ENCODE results near the gene CCP110.

CCP110 gene, protein sequence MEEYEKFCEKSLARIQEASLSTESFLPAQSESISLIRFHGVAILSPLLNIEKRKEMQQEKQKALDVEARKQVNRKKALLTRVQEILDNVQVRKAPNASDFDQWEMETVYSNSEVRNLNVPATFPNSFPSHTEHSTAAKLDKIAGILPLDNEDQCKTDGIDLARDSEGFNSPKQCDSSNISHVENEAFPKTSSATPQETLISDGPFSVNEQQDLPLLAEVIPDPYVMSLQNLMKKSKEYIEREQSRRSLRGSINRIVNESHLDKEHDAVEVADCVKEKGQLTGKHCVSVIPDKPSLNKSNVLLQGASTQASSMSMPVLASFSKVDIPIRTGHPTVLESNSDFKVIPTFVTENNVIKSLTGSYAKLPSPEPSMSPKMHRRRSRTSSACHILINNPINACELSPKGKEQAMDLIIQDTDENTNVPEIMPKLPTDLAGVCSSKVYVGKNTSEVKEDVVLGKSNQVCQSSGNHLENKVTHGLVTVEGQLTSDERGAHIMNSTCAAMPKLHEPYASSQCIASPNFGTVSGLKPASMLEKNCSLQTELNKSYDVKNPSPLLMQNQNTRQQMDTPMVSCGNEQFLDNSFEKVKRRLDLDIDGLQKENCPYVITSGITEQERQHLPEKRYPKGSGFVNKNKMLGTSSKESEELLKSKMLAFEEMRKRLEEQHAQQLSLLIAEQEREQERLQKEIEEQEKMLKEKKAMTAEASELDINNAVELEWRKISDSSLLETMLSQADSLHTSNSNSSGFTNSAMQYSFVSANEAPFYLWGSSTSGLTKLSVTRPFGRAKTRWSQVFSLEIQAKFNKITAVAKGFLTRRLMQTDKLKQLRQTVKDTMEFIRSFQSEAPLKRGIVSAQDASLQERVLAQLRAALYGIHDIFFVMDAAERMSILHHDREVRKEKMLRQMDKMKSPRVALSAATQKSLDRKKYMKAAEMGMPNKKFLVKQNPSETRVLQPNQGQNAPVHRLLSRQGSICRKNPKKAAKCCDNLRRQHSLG

DNA sequence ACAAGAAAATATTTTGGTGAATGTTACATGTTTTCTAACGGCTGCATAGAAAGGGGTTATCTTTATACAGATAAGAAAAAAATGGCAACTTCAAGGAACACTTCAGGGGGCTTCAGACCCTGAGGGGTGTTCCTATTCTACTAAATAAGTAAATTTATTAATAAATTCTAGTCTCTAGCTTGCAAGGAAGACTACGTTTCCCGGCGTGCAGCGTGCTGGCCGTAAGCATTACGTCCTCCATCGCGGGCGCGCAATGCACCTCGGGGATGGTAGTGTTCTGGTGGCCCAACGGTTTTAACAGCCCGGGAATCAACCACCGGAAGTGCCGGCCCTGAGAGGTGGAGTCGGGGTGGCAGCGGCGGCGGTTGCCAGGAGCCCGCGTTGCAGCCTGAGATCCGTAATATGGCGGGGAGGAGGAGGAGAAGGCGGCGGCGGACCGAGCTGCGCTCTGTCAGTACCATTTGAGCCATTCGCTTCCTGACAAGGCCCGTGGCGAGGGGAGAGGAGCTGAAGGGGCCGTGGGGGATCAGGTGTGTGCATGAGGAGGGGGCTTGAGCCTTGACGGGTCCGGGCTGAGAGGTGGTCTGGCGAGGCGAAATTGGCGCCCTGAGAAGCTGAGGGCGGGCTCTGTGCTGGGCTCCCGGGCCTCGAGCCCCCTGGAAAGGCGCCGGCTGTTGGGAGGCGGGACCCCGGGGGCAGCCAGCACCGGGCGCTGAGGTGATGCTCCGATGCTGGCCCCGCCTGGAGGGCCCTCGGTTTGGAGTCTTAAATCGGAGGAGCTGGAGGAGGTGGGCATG is at the start of gene CCP110:
TSS of gene CCP110 (plus strand) at position 384 of the 797 bp plus-strand sequence. CDS start 3,940 bp downstream, outside the sequence.
- peak; percentile 98 for DNase-seq (ENCODE audit: low spot score)

DNA sequence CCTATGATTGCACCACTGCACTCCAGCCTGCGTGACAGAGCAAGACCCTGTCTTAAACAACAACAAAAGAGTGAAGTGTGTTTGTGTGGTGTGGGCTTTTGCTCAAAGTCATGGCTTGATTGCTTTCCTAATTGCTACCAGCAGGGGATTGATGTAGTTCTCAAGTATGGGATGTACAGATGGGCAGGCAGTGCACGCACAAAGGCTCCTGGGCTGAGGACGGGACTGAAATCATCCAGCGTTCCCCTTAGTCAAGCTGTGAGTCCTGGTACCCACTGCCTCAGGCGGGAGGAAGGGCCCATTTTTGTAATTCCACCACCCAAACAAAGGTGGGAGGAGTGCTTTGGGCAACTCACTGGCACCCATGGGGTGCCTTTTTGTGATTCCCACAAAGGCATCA is 49.1 kb upstream of the CCP110 start:
- no peak for DNase-seq (ENCODE audit: low spot score)

DNA sequence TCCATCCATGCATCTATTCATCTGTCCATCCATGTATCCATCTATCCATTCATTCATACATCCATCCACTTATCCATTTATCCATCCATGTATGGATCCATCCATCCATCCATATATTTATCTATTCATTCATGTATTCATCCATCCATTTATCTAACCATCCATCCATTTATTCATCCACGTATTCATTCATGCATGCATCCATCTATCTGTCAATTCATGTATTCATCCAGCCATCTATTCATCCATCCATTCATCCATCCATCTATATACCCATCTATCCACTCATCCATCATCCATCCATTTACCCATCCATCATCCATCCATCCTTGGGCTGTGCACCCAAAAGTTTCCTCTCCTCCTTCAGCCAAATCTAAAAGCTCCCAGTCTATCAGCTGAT is 45.2 kb upstream of the CCP110 start:
- no peak for DNase-seq (ENCODE audit: low spot score)

DNA sequence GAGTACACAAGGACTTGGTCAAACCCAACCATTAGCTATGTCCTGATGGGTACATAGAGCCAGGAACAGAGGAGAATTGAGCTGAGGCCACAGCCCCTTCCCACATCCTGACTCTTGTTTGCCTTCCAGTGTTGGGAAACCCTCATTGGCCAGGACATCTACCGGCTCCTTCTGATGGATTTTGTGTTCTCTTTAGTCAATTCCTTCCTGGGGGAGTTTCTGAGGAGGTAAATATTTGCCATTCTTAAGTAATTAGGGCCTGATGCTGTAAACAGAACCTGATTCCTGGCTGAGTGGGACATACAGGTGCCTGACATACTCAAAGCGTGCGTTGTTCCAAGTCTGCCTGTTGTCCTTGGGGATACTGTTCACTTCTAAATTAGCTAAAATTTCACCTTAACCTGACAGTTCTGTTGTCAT is 44.4 kb upstream of the CCP110 start:
- no peak for DNase-seq (ENCODE audit: low spot score)

DNA sequence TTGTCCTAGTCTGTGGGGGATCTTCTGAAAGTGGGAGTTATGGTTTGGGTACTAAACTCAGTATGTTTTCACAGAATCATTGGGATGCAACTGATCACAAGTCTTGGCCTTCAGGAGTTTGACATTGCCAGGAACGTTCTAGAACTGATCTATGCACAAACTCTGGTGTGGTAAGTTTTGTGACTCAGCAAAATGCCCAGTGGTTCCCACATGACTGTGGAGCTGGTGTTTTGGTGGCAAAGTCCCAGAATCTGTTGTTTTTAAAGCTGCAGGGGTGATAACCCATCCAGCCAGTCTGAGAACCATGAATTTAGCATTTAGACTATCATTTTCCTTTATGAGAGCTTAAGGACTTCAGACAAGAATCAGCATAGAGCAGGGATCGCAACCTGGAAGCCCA is 42.4 kb upstream of the CCP110 start:
- DNase-seq (ENCODE audit: low spot score) = no peak

DNA sequence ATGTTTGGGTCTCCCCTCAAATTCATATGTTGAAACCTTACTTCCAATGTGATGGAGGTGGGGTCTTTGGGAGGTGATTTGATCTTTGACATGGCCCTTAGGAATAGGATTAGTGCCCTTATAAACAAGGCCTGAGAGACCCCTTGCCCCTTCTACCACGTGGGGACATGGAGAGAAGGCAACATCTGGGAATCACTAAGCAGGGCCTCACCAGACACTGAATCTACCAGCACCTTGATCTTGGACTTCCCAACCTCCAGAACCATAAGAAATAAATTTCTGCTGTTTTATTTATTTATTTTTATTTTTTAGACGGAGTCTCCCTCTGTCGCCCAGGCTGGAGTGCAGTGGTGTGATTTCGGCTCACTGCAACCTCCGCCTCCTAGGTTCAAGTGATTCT is 42.0 kb upstream of the CCP110 start:
- DNase-seq (ENCODE audit: low spot score) = no peak

DNA sequence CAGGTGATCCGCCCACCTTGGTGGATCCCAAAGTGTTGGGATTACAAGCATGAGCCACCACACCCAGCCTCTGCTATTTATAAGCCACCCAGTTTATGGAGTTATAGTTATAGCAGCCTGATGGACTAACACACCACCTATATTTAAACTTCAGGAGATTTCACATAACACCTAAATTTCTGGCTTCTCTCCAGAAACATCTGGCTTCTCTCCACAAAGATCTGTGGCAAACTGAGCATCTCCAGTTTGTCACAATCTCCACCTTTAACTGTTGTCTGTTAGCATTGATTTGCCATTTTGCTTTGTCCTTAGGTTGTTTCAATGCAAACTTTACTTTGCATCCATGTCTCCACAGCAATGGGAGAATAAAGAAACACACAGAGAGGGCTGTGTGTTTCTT is 41.5 kb upstream of the CCP110 start:
- DNase-seq (ENCODE audit: low spot score) = no peak

DNA sequence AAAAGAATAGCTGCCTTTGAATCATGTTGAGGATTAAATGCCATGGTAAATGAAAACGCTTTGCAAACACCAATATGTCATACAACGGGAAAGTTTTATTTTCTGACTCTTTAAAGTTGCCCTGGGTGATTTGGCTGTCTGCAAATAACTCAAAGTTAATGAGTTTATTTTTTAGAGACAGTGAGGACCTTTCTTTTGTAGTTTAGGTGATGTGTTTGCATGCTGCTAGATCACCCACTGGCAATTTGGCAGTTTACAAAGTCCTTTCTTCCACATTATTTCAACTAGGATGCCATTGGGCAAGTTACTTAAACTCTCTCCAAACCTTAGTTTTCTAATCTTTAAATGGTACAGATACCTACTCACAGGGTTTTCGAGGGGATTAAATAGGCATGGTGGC is 39.6 kb upstream of the CCP110 start:
- no peak for DNase-seq (ENCODE audit: low spot score)

DNA sequence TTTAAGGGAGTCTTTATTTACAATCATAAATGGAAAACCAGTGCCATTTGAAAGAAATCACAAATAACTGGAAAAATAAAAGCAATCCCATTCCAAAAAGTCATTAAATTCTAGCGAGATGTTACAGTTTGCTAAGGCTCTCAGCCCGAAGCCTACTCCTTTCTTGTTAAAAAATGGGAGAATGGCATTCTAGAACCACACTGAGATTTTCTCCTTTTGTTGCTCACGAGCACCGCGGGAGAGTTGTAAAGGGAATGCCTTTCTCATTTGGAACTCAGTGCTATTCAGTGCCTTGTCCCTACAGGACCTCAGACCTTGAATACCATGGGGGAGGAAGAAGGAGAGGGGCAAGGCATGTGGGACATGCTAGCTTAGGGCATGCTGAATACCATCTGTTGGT is 38.1 kb upstream of the CCP110 start:
- no peak for DNase-seq (ENCODE audit: low spot score)

DNA sequence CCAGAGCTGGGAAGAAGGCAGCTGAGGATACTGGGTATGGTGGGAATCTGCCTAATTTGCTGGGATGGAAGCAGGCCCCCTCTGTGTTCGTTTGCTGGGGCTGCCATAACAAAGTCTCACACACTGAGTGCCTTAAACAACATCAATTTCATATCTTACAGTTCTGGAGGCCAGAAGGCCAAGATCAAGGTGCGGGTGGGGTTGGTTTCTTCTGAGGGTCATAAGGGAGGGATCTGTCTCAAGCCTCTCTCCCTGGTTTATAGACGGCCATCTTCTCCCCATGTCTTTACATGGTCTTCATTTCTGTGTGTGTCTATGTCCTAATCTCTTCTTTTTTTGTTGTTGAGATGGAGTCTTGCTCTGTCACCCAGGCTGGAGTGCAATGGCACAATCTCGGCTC is 37.7 kb upstream of the CCP110 start:
- no peak for DNase-seq (ENCODE audit: low spot score)

DNA sequence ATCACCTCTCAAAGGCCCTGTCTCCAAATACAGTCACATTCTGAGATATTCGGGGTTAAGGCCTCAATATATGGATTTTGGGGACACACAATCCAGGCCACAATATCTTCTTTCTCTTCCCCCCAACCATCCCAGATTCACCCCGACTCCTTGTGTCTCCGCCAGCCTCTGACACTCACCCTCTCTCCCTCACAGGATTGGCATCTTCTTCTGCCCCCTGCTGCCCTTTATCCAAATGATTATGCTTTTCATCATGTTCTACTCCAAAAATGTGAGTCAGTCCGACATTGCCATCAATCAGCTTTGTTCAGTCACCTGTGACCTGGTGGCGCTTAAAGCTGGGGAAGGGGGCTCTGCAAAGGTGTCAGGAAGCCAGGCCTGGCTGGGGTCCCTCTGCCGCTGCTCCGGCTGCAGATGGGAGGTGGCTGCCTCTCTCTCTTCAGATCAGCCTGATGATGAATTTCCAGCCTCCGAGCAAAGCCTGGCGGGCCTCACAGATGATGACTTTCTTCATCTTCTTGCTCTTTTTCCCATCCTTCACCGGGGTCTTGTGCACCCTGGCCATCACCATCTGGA is 36.9 kb upstream of the CCP110 start:
- no peak for DNase-seq (ENCODE audit: low spot score)

DNA sequence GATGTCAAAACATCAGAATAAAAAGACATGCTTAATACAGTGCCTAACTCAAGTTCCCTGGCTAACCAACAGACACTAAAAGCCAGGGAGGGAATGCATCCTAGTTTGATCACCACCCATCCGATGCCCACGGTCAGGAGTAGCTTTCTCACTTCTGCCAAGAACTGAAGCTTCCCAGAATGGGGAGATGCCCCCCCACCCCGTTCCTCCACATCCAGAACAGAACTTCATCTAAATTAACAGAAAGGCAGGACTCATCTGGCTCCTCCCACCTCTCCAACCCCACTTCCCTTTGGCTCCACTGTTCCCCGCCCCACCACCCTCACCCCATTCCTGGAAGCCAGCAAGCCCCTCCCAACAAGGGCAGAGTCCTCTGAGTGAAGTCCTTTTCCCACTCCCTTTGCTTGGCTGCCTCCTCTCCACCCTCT is 35.5 kb upstream of the CCP110 start:
- DNase-seq (ENCODE audit: low spot score) = no peak

DNA sequence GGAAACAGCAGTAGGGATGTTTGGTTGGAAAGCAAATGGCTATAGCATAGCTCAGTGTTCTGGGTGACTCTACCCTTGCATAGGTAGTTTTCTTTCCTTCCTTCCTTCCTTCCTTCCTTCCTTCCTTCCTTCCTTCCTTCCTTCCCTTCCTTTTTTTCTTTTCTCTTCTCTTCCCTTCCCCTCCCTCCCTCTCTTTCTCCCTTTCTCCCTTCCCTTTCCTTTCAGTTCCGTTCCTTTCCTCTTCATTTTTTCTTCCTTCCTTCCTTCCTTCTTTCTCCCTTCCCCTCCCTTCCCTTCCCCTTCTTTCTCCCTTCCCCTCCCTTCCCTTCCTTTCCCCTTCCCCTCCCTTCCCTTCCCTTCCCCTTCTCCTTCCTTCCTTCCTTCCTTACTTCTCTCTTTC is 33.1 kb upstream of the CCP110 start:
- no peak for DNase-seq (ENCODE audit: low spot score)

DNA sequence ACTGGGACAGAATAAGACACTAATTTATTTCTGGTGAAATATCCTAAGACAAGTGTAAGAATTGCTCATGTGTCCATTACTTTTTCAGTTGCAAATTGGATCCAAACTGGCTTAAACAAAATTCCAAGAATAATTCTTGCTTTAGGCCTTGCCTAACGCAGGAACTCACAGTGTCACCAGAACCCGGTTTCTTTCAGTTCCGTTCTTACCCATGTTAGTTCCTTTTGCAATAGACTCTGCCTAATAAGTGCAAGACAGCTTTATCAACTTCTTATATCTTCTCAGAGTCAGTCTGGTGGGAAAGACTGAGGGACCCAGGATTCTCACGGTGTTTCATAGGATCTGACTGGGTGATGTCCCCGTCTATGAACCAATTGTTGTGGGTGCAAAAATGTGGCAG is 26.6 kb upstream of the CCP110 start:
- peak; percentile 57 for DNase-seq (ENCODE audit: low spot score)

DNA sequence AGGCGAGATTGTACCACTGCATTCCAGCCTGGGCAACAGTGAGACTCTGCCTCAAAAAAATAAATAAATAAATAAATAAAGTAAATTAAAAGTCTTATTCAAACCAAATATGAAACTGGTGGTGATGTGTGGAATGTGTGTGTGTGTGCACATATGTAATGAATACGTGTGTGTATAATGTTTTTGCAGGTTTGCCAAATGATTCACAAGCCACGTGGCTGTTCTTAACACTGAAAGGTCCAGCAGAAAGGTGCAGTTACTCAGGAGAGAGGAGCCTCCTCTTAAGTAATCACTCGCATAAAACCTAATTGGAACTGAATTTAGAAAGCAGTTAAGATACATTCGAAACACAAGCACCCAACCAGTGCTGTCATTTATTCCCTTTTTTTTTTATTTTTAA is 24.7 kb upstream of the CCP110 start:
- no peak for DNase-seq (ENCODE audit: low spot score)

DNA sequence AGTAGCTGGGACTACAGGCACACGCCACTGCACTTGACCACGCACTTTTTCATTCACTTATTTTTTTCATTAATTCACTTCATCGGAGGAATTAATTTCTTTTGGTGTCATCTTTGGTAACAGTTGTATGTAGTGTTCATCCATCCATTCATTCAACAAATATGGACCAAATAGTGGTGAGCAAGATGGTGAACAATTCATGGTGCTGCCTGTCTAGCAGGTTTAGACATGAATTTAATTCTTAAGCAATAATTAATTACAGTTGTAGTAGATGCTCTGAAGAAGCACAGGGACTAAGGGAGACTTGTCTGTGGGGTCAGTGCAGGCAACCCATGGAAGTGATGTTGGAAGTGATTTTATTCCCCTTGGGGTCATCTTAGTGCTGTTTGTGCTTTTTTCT is 24.3 kb upstream of the CCP110 start:
- no peak for DNase-seq (ENCODE audit: low spot score)

DNA sequence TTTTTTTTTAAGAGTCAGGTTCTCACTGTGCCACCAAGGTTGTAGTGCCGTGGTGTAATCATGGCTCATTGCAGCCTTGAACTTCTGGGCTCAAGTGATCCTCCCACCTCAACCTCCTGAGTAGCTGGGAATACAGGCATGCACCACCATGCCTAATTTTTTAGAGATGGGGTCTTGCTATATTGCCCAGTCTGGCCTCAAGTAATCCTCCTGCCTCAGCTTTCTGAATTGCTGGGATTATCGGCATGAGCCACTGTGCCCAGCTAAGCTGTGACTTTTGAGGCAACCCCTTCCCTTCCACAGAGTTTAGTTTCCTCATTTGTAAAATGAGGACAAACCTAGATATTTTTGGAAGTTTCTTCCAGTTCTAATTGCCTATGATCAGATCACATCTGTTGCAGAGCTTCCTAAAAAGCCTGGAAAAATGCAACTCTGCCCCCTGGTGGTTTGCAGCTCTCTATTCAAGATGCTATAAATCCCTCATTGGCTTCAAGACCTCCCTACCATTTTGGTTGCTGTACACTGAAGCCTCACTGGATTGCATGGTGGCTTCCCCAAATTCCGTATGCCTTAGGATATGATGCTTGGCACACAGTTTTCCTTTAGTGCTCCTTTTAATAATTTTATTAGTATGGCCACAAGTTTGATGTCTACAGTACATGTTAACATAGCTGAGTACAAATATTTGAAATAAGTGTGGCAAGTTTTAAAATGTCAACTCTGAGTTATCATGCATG is 21.2 kb upstream of the CCP110 start:
- DNase-seq (ENCODE audit: low spot score) = peak; percentile 85

DNA sequence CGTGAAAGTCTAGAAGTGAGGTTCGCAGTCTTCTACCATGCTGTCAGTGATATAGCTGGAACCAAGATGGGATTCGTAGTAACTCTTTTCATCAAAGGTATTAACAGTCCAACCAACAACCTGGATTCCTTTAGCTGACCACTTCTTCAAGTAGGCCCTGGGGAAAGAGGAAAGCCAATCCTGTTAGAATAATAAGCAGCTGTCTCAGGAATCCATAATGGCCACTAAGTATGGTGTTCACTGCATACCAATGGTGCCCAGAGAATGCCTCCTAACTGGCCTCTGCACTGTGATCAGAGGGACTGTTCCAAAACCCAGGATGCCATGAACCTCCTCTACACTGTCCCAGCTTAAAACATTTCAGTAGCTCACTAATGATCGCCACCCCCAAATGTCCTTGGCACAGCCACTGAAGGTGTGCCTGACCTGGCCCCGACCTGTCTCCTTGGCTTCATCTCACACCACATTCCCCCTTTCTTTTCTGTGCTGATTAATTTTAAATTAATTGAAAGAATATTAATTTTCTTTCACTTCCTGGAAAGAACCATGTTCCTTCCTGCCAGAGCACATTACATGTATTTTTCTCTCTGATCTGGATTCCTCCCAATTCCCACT is 20.2 kb upstream of the CCP110 start:
- DNase-seq (ENCODE audit: low spot score) = no peak

DNA sequence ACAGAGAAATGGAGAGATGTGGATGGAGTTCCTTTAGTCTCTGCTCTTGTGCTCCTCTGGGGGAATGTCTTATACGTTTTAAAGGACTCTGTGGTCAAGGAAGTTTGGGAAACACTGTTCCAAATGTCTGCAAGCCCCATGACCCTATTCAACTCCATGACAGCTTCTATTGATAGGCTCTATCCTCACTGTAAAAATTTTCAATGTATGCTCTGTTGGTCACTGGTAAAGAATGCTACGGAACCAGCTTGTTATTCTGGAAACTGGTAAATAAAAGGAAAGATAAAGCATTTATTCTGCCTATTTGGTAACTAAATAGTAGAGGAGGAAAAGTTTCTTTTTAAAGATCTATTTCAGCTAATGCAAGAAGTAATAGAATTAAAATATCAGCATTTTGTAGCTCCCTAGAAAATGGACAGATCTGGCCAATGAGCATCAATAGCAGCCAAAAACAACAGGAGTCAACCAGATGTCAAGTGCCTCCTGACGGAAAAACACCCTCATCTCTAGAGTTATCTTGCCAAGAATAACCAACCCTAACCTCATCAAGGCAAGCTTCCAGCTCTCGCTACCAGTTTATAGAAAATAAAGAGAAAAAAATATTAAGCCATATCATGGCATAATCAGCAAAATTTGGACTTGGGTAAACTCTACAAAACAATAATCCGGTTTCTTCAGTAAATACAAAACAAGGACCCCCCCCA is 18.0 kb upstream of the CCP110 start:
- no peak for DNase-seq (ENCODE audit: low spot score)

DNA sequence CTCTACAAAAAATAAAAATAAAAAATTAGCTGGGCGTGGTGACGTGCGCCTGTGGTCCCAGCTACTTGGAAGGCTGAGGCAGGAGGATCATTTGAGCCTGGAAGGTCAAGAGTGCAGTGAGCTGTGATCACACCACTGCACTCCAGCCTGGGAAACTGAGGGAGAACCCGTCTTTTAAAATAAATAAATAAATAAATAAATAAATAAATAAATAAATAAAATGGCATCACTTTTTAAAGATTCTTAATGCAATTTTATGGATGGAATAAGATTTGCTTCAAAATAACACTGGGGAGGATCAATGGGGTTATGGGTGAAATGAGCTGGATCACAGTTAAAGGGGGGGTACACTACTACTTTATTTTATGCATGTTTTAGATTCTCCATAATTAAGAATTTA is 16.8 kb upstream of the CCP110 start:
- DNase-seq (ENCODE audit: low spot score) = no peak

All from pons (tissue), 1 donor.